B cell (primary cell): ENCODE measurements around the gene SEPHS2.

ENCODE experiments used
- CTCF ChIP-seq: fragments of 200-600 bp; IDR thresholded peaks from one replicate; pipeline ENCODE4 v1.8.0; 2022; ENCODE audit warnings: antibody characterized with exemption, mild to moderate bottlenecking
- EZH2 ChIP-seq: IDR thresholded peaks from 2 replicates; pipeline ENCODE4 v1.6.1; 2012; ENCODE audit warnings: borderline replicate concordance, low read depth, mild to moderate bottlenecking, moderate library complexity, low read length; ENCODE audit not compliant: insufficient read depth, poor library complexity, severe bottlenecking

- TF ChIP-seq CTCF (no peak), EZH2 (no peak)
These were observed 48.3 kb upstream of the SEPHS2 start for GRCh38 chr16:30493941-30494488.
